GM04504 (cell line): Measurements from ENCODE around the gene MAGI2.

Source experiments
- DNase-seq: peaks from one replicate; pipeline ENCODE4 v3.0.0-alpha.2; 2012; ENCODE audit warnings: low read depth

The MAGI2 gene

GRCh38 chr7:78720066-78720465 is 733.4 kb downstream of the MAGI2 start:
- no peak for DNase-seq

DNA sequence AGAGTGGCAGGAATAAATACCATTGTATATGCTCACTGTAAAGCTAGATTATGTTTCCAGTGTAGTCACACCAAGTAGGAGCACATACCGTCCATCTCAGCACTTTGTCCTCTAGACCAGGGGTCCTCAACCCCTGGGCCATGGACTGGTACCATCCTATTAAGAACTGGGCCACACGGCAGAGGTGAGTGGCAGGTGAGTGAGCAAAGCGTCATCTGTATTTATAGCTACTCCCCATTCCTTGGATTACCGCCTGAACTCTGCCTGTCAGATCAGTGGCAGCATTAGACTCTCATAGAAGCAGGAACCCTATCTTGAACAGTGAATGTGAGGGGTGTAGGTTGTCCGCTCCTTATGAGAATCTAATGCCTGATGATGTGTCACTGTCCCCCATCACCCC is 735.3 kb downstream of the MAGI2 start:
- no peak for DNase-seq

DNA sequence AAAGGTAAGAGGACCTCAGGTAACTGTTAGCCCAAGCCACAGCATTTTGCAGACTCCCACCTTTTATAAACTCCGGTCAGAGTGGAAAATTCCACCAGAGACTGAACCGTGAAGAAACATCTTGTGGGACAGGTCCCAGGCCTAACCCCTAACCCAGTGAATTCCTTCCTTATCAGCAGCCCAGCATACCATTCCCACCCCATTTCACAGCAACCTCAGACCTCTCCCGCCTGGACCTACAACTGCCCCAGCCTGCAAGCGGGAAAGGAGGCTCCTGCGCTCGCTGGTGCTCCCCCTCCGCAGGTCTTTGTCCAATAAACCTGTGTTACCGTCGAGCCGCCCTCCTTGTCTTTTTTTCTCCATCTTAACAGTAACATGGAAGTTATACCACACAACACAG is 736.6 kb downstream of the MAGI2 start:
- DNase-seq: no peak

- no peak for DNase-seq
Observed at GRCh38 chr7:78714356-78714755, 739.1 kb downstream of the MAGI2 start.

DNA sequence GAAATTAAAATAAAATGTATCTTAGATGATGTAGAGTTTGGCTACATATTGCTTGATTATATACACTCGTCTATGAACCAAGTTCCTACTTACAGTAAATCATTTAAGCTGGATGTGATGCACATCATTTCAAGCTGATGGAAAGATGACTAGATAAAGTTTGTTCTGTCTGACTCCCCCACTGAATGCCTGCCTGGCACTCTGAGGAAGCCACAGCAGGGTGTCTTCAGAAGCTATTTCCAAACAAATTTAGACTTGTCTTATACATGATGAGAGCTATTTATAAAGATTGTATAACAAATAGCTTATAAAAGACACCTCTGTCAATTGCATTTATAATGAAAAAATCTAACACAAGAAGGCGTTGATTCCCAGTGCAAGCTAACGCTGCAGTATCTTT is 741.4 kb downstream of the MAGI2 start:
- DNase-seq: no peak

GRCh38 chr7:78709658-78710057 is 743.8 kb downstream of the MAGI2 start:
- DNase-seq: no peak

GRCh38 chr7:78704504-78704903 is 749.0 kb downstream of the MAGI2 start:
- DNase-seq: no peak

DNA sequence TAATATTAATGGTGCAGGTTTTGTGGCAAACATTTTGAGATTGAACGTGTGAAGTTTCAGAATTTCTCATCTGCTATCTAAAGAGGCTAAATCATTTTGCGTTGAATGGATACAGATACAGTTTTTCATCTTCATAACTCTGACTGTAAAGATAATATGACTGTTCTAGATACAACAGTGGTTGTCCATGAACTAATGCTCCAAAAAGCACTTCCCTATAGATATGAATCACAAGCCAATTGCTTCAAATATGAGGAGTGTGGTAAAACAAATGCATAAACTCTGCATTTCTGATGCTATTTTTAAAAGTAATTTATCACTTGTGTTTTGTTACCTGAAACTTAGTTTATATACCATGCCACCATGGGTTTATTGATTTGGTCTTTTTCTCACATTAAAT is 750.1 kb downstream of the MAGI2 start:
- no peak for DNase-seq

DNA sequence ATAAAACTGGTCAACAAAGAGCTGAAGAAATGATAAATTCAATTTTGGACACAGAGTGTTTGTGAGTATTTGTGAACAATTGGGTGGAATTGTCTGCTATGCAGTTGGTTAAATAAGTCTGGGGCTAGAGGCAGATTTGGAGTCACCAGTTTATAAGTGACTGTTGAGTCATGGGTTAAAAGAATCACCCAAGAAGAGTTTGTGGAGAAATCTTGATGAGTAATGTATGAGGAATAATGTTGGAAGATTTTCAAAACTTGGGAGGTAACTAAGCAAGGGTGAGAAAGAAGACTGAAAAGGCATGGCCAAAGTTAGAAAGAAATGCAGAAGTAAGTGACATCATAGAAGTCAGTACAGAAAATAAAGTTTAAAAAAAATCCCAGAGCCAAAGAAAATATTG is 750.7 kb downstream of the MAGI2 start:
- DNase-seq: peak; percentile 87

- no peak for DNase-seq
Observed at GRCh38 chr7:78695826-78696225, 757.6 kb downstream of the MAGI2 start.

- DNase-seq: no peak
Observed at GRCh38 chr7:78691584-78691983, 761.9 kb downstream of the MAGI2 start.

GRCh38 chr7:78690174-78690573 is 763.3 kb downstream of the MAGI2 start:
- DNase-seq: no peak

GRCh38 chr7:78688376-78688775 is 765.1 kb downstream of the MAGI2 start:
- DNase-seq: no peak

DNA sequence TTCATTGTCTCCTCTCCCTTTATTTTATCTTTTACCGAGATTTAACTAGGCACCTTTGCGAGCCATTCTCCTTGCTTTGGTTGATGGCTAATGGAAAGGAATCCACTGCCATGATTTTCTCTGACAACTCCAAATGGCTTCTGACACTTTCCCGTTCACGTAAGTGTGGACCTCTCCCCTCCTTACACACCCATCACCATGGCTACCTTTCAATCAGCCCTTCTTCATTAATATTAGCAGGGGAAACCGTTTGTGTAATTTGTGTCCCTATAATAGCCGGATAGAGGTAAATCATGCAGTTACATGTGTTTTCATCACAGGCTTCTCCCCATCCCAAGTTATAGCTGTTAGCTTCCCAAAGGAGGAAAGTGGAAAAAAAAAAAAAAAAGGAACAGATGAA is 767.3 kb downstream of the MAGI2 start:
- DNase-seq: no peak

GRCh38 chr7:78684201-78684600 is 769.3 kb downstream of the MAGI2 start:
- DNase-seq: no peak

DNA sequence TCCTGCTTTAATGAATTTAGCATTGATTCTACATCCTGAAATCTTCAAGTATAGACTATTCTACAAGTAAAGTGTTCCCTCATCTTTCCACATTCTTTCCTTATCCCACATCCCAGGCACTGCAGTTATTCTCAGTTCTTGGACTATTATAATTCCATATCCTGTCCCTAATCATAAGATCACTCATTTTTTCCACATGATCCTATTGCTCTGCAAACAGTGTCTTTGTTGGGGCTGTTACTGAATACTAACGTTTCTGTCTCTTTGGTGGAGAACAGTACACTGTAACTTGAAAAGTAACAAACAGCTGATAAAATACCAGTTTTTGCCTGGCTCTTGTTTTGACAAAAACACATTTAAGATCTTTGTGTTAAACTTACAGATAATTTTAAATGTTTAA is 769.9 kb downstream of the MAGI2 start:
- no peak for DNase-seq

DNA sequence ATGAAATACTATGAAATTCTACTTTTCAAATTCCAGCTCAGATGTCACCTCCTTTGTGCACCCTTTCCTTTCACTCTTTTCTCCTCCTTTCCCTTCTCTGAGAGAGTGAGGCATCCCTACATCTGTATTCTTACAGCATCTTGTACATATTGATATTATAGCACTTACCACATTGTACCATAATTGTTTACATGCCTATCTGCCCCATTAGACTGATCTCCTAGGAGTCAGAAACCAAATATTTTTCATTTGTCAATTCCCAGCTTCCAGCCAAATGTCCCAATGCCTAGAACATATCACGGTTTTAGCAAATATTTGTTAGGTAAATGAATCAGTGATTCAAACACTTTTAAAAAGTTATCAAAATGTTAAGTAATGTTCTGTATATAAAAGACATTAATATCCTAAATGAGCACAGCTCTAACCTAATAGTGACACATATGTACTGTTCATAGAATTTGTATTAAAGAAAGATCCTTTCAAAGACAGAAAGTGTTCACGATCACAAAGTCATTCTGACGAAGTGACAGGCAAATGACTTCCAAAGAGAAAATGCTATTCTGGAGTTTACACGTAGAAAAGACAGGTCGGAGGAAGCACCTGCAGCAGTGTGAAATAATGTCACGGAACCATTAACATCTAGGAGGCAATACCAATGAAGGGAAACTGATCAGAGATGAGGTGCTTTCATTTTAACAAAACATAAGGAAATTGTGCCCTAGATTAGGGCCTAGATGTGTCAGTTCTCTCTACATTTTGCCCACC is 774.2 kb downstream of the MAGI2 start:
- no peak for DNase-seq

DNA sequence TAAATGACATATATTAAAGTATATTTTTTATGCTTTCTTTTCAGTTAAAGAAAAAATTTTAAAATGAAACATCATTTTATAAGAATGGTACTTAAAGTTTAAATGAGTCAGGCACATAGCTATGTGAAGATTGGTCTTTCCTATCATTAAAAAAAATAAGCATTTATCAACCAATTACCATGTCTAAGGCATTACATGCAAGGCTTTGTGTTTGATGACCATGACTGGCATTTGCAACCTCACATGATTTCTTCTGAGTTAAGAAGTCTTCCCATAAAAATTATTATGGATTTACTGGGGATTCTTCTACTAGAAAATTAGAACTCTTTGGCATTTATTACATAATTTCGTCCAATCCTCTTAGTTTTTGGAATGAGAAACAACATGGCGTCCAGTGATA is 776.1 kb downstream of the MAGI2 start:
- DNase-seq: no peak

DNA sequence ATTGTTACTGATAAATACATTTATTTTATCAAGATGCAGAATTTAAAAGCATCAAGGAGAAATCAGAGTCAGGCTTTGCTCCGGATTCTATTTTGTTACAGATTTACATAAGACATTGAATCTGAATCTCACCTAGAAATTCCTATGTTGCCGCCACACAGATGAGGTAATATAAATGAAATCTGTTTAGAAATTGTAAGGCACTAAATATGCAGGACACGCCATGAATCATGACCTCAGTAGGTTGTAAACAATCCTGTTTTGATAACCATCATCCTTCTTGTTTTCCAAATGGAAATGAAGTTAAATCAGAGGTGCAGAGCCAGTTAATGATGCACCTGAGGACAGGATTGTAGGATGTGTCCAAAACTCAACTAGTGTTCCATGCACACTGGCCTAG is 778.0 kb downstream of the MAGI2 start:
- DNase-seq: no peak

DNA sequence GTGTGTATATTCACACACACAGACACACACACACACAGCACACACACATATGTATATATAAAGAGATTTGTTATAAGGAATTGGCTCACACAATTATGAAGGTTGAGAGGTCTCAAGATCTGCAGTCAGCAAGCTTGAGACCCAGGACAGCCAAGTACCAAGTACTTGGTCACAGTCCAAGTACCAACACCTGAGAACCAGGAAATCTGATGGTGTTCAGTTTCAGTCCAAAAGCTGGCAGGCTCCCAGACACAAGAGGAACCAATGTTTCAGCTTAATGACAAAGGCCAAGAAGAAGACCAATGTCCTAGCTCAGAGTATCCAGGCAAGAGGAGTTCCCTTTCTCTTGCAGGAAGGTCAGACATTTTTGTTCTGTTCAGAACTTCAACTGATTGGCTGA is 780.2 kb downstream of the MAGI2 start:
- no peak for DNase-seq

DNA sequence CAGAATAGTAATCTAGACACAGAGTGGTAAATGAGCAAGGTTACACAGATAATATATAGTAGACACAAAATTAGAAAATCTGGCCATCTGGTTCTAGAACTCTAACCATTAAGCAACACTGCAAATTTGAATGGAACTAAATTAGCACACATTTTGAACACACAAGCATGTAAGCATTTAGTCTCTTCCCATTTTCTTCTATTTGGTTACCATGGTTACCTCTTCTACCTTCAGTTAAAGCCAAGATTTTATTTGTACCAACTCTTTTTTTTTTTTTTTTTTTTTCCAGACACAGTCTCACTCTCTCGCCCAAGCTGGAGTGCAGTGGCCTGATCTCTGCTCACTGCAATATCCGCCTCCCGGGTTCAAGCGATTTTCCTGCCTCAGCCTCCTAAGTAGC is 790.5 kb downstream of the MAGI2 start:
- no peak for DNase-seq

DNA sequence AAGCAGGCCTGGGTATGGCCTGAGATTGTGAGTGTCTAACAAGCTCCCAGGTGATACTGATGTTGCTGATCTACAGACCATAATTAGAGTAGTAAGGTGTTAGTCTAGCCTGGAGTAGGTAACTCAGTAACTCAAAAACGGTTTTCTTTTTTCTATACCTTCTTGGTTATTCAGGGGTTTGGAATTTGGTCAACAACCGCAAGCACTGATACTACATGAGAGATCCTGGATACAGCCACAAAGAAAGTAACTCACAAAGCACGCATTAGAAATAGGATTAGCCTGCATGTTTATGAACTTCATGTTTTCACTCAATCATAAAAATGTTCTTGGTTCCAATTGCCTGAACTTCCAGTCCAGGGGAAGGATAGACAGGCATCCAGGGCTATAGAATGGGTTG is 803.5 kb downstream of the MAGI2 start:
- no peak for DNase-seq

DNA sequence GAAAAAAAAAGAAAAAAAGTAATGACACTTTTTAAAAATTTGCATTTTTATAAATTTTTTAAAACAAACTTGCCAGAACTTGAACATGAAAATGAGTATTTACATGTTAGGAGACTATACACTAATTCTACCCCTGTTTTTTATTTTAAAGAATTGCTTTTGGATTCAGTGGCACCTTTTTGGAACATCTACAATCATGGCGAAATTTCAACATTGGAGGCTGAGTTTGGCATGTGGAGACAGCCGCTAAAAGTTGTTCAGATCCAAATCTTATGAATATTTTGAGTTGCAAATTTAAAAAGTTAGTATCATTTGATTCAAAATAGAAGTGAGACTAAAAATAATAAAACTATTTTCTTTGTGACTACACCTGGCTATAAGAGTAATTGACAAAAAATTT is 804.2 kb downstream of the MAGI2 start:
- DNase-seq: no peak

DNA sequence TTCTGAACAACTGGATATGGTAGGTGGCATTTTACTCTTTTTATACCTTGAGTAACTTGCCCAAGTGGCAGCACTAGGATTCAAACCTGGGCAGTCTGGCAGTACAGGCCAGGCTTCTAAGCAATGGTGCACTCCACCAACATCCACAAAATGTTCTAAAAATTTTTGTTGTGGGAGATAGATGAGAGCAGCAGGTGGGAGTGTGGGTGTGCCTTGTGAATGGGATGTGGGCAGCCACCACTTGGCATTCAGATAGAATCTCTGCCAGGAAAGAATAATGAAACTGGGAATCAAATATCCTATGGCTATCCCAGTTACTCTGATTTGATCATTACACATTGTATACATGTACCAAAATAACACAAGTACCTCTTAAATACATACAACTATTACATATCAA is 810.7 kb downstream of the MAGI2 start:
- no peak for DNase-seq

DNA sequence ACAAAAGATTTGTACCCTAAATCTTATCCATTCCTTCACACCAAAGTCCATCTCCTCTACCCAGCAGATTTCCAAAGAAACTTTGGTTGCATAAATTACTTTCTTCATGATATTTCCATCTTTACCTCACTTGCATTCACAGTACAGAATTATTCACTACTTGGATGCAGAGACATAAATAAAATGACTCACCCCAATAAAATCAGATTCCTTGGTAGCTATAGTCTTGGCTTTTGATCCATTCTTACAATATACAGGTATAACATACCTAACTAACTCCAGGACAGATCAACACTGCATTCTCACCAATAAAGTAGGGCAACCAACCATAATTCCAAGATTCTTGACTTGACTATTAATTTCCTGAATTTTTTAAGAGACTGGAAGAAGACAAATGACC is 815.1 kb downstream of the MAGI2 start:
- no peak for DNase-seq
